Inflammatory macrophage (primary cell): ENCODE measurements around the gene C1orf226.

ENCODE experiments used
- DNase-seq, 2 donors: peaks; one replicate each; pipeline ENCODE4 v3.0.0-alpha.2; 2020 to 2022
- total RNA-seq, 18 experiments: gene quantifications; one replicate each; lab custom pipeline; 2026; ENCODE audit warnings: mixed read lengths in 6 of 18, inconsistent platforms in 2 of 18; lab: John Stamatoyannopoulos, UW

C1orf226 gene, protein sequence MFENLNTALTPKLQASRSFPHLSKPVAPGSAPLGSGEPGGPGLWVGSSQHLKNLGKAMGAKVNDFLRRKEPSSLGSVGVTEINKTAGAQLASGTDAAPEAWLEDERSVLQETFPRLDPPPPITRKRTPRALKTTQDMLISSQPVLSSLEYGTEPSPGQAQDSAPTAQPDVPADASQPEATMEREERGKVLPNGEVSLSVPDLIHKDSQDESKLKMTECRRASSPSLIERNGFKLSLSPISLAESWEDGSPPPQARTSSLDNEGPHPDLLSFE
- total RNA-seq, result 0.07 to 5.2 (median 1.2) reads per million in 18 experiments

DNA sequence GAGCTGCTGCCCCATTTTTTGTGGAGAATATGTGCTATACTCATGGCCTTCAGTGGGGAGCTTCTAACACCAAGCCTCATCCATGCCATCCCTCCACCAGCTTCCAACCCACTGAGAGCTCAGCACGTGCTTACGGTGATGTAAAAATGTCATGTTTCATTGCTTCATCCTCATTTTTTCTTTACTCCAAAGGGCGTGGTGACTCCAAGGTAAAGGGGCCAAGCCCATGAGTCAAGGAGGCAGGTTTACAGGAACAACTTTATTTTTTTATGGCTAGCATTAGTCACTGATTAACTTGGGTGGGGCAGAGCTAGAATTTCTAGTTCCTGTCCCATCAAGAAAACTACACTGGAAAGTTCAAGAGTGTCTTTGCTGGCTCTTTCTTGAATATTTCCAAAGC lies at the start of gene C1orf226:
Gene C1orf226 (plus strand): TSS at position 346 of the 400 bp plus-strand sequence. CDS start 174 bp downstream, outside the sequence.
- DNase-seq, result no peak

DNA sequence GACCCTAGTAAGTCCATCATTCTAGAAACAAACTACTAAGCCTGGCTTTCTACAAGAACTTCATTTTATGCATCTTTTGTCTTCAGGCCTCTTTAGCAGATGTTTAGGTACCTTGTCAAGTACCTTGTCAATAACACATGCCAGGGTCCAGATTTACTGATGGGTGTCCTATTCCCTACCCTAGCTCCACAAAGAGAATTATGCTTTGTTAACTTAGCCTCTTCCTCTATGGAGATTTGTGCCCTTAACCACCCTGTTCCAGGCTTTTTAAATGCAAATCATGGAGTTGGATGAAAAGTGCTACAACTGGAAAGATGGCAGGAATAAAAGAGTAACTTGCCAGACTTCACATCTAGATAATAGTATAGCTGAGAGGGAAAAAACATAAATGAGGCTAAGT lies 47.5 kb upstream of the C1orf226 start:
- DNase-seq, result no peak

DNA sequence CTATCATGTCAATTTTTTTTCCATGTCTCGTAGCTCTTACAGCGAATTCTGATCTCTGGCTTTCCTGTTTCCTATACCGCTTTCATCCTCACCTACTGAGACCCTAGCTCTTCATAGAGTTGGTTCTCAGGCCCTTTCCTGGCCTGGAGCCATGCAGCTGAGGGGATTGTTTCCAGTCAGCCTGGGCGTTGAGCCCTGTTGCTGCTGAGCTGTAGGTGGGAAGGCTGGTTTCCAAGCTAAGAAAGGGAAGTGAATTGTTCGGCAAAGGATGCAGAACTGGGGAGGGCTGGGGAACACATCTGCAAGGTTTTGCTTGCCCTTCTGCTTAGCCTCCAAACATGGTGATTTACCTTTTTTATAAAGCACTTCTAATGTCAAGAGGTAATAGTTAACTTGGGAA lies 46.4 kb upstream of the C1orf226 start:
- peak; percentile 51 to 58 for DNase-seq

DNA sequence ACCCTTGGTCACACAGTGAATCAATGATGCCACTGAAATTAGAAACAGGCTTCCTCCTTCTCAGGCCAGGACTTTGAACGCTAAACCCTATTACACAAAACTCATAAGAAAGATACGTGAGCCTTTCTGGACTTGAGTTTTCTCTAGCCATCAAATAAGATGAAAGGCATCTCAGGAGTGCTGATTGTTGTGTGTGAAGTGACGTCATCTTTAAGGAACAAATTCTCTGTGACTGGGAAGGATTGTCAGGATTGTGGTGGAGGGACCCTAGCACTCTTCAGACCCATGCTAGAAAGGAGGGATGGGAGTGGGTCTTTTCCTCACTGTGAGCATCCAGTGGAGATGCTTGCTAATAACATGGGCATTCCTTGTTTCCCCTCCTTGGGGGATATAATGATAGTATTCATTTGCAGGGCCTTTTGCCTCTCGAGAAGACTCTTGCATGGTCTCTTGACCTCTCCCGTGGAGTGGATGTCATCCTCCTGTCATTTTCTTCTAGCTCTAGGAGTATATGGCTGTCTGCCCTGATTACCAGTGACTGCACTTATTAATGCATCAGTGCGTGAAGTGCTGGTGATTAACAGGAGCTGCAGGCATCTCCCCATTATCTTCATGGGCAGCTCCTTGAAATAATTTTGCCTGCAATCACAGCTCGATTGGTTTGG lies 44.8 kb upstream of the C1orf226 start:
- DNase-seq, result peak in 1 of 2 donors; percentile 16

DNA sequence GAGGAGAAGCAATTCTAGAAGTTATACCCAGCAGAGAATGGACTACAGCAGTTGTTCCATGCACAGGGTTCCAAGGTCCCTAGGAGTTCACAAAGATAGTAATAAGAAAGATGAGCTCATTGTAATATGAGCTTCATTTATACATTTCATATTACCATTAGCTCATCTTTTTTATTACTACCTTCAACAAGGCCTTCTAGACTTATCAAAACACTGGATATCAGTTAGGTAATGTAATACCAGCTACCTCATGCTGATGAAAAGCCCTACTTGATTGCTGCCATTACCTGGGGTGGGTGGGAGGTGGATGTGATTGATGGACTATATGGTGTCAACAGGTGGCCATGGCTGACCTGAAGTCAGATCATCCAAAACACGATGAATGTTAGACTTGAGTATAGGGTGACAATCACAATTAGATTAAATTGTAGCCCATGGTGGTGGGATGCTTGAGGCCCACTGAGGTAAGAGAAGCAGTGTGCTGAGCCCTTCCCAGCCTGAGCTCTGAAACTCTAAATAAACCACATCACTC lies 39.0 kb upstream of the C1orf226 start:
- no peak for DNase-seq

DNA sequence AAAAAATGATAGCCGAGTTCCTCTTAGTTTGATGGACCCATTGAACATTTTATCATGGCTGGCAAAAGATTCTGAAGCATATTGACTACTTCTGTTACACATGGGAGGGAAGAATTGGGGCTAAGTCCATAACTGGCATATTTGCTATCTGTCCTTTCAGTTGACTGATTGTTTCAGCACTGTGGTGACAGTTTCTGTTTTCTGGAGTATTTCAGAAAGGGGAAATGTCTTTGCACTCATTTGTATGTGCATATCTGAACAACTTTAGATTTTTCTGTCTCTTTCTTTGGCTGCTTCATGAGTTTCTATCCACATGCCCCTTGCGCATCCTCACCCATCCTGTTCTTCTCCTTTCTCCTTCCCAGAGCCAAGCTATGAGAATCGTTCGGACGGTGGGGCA lies 38.1 kb upstream of the C1orf226 start:
- DNase-seq, result peak in 1 of 2 donors; percentile 4

DNA sequence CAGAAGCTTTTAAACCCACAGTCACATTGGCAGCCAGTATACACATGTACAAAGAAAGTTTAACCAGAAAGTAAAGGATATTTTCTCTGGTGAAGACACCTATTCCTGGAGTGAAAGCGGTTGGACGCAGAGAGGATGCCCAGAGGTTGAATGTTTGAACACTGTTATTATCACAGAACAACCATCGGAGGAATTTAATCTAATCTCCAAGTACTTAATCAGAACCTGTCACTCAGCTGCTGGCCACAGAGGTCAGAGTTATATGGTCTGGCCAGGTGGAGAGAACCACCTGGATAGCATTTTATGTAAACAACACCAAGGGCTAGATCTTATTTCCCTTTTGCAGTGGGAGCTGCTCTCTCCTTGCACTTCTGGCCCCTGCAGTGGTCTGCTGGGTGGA lies 34.2 kb upstream of the C1orf226 start:
- no peak for DNase-seq

DNA sequence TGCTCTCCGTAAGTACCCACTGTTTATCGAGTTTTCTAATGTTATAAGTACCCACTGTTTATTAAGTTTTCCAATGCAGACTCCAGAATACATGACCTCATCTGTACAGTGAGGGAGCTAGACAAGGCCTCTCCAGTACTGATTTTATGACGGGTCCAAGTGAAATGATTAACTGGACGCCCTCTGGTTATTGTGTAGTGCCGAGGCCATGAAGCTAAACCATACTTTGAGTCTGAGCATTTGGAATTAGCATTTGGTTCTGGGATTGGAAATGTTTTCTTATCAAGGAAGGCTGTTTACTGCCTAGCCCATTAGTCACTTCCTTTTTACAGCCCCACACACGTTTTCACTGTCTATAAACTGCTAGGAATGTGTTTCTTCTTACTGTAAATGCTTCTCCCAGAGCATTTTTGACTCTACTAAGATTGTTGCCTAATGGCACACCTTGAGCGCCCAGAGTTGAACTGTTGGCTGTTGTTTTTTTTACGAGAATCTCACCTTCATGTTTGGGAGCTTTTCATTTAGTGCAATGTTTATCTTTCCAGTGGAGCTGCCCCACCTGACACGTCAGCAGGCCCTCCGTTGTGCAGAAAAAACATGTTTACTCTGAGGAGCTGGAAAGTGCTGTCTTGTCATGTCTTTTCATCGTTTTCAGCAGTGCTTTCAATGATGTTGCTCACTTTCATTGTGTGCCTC lies 31.7 kb upstream of the C1orf226 start:
- DNase-seq, result no peak

DNA sequence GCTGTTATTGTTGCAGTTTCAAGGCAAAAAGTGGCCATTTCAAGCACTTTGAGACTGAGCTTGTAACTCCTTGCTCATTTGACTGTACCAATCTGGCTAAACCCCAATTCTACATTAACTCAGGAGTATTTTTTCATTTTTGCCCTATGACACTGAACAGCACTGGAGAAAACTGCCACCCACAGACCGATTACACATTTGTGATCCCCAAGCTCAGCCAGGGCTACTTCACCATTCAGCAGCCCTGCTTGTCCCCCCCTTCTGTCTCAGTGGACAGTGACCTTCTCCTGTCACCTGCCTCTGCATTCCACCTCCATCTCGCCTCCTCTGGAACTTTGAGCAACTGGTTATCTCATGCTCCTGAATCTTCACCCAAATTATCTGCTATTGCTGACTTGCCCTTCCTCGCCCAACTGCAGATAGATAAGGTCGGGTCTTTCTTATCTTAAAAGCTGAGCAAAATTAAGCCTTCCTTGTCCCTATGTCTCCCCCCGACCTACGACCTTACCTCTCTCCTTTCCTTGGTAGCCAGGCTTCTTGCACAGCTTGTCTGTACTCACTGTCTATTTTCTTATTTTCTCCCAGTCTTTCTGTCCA lies 30.2 kb upstream of the C1orf226 start:
- peak; percentile 34 to 58 for DNase-seq

DNA sequence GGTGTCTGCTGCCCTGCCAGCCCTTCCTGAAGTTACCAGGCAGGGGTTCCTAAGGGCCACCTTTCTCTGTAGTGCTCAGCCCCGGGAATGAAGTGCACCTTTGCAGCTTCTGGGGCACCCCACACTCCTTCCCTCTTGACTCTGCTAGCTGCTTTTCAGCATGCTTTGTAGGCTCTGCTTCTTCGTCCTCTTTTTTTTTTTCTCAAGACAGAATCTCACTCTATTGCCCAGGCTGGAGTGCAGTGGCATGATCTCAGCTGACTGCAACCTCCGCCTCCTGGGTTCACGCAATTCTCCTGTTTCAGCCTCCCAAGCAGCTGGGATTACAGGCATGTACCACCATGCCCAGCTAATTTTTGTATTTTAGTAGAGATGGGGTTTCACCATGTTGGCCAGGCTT lies 29.7 kb upstream of the C1orf226 start:
- DNase-seq, result peak; percentile 58 to 66

DNA sequence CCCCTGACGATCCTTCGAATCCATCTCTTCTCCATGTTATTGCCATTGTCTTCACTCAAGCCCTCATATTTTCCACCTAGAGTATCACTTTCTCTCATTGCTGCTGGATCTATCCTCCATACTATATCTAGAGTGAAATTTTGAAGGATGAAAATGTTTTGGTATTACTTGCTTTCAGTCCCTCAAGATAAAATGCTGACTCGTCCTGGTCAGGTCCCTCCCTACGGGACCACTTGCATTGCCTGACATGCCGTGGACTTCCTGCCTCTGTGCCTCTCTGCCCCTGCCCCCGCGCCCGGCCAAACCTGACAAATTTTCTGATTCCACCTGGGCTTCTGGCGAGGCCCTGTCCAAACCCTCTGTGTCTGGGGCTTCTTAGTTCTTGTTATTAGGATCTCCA lies 28.4 kb upstream of the C1orf226 start:
- DNase-seq, result no peak

DNA sequence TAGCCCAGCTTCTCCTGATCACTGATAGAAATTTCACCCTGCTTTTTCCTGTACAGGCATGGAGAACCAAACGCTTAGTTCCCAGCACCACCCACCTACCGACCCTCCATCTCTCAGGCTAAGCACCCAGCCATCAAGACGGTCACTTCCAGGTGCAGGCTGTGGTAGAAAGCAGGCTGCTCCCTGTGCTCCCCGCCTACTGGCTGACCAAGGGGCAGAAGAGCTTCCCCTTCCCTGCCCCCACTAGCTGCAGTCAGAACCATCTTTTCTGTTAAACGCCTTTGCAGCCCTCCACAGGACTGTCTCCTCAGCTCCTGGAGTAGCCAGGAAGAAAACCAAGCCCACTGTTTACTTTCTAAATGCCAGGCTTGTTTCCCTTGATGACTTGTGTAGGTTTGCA lies 27.8 kb upstream of the C1orf226 start:
- DNase-seq, result peak; percentile 13 to 24

DNA sequence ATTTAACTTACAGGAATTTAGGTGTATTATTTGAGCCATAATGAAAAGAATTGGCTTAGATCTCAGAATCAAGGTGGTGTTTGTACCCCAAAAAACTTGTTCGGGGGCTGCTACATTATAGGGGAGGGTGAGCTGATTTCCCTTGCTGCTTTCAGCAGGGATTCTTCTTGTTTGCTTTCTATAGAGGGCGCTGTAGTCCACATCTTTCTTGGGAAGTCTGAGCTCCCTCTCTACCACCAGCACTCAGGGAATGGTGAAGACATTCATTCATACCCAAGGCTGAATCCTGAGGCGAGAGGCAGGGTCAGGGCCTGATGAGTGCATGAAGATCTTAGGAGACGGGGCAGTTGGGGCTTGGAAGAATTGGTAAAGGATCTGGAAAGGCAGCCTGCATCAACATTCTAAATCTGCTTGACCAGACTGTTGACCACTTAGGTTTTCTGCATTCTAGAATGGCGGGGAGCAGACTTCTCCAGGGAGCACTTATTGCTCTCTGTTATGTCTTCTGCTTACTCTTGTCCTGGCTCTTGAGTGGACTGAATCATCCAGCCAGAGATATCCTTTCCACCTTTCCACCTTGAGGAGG lies 23.8 kb upstream of the C1orf226 start:
- peak; percentile 24 to 27 for DNase-seq

DNA sequence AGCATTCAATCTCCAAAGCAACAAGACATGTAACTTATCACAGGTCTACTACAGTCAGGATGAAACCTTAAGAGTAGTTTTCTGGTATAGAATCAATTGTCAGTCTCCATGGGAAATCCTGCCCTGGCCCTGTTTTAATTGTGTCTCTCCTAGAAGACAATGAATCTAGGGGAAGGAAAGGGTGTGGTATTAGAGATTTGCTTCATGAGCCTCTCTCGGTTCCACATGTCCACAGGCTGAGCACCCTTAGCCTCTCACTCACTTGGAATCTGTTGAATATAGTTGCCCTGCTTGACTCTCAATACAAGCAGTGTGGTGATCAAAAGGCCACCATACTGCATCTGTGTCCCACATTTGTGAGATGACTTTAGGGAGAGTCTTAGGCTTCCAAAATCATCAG lies 22.6 kb upstream of the C1orf226 start:
- no peak for DNase-seq

DNA sequence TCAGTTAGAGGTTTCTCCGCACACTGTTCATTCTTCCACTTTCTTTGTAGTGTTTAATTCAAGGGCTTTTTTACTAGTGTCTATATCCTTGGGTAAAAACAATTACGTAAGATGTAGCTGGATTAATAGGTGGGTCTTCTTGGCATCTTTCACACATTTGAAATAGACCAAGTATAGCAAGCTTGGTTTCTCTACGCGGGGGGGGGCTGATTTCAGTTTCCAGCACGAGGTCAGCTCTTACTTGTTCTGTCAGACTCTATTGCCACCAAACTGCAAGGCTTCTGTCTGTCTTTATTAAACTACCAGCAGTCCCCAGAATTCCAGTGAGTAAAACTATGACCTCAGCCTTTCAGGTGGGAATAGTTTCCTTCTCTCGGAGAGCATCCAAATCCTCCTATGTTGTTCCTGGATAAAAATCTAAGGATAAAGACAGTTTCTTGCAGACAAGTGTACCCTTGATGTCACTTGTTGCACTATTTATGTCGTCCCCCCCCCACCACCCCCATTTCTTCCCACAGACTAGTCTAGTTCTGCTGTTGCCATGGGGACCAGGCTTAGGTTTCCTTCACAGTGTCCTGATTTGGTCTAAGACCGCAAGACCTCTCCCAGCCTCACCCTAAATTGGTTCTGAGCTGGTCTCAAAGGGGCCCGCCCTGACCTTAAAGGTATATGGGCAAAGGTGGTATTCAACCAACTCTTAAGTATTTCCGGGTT lies 21.8 kb upstream of the C1orf226 start:
- DNase-seq, result no peak

DNA sequence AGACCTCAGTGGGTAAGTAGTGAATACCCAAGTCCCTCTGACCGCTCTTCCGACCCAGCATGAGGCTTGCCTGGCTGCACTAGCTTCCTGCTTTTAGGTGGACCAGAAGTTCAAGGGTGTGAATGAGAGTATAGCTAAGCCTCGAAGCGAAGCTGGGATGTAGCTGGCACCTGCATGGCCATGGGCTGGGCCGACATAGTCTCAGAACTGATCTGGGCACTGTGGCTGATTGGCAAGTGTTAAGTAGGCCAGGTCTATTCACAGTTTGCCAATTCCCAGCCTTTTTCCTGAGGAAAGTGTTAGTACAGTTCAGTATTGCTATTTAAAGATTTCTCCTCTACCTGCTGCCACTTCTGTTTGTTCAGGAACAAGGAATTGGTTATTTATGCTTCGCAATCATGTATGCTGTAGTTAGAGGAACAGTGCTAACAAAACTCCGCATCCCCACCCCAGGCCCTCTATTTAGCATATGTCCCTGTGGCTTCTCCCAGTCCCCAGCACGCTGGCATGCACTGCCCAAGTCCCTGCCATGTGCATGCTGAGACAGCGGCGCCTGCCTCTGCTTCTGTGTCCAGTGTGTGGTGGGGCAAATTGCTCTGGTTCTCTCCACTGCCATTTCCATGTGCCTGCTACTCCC lies 21.2 kb upstream of the C1orf226 start:
- DNase-seq, result no peak

DNA sequence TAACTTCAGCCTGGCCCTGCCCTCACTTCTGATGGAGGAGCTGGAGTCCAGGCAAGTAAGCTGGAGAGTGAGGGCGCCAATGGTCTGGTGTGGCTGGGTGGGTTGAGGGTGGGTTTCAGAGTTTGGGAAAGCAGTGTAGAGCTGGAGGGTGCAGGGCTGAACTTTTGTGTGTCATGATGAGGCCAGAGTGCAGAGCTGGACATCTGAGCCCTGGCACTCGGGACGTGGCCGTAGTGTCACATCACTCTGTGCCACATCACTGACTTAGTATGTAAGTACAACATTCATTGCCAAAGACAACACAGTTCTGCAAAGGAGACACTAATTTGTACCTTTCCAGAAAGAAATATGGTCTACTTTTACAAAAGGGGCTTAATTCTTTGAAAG lies 20.7 kb upstream of the C1orf226 start:
- no peak for DNase-seq

DNA sequence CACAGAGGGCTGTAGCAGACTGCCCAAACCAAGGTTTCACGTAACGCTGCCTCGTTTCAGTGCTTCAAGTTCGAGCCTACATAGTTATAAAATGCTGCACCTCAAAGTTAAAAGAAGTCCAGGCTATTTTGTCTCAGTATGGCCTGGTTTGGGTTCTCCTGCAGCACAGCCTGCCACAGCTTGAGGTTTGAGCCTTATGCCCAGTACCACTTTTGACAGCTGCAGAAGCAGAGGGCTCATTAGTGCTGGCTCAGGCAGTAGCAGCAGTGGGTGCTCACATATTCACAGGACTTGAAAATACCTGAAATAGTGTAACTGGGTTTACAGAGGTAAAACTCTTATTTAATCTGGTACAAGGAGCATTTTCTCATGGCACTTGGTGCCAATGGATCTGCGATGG lies 20.2 kb upstream of the C1orf226 start:
- no peak for DNase-seq

DNA sequence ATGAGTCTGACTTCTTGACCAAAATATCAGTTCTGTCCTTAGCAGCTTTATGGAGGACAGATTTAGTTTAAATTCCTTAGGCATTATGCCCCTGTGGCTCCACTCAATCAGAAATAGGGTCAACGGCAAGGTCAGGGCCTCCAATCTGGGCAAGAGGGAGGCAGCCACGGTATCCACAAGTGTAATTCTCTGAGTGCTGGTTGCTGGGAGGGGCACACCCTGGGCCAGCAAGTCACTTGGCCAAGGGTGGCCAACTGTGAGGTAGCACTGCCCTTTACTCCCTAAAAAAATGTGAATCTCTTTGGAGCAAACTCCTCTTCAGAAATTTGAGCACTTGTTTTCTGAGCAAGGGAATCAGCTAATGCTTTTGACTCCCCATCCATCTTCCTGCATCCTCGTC lies 17.7 kb upstream of the C1orf226 start:
- DNase-seq, result no peak

DNA sequence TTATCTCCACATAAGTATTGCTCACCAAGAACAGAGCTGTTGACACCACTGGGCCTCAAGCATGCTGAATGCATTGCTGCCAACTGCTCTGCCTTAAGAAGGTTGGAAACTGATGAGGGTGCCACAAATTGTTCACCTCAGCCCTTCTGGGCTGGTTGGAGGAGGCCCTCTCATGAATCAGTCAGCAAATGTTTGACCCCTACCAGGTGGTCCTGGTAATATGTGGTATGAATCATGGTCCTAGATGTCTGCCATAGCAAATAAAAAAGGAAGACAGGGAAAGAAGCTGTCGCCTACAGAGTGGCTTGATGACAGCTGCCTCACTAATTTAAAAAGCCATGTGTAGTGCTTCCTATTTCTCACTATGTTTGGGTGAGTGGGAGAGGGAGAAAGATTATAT lies 17.0 kb upstream of the C1orf226 start:
- peak in 1 of 2 donors; percentile 43 for DNase-seq

DNA sequence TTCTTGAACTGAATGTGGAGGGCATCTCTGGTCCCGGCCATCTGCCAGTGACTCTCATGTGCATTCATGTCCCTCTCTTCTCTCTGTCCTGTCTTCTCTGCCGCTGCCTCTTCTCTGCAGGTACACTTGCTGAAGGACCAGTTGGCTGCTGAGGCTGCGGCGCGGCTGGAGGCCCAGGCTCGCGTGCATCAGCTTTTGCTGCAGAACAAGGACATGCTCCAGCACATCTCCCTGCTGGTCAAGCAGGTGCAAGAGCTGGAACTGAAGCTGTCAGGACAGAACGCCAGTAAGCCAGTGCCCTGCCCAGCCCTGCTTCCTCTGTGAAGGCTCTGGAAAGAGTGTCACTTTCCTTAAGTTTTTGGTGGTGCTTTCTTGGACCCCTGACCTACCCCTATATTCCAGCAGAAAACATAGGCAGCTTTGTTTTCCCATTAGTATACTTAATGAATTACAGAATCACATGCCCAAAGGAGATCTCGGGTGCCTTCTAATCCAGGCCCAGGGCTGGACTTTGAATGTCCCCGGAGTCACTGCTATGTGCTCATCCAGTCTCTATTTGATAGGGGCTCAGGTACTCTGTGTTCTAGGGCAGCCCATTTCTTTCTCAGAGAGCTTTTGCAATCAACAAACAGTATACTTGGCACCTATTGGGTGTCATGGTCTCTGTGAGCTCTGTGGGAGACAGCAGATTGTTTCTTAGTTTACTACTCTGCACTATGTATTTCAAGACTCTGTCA lies 16.1 kb upstream of the C1orf226 start:
- DNase-seq, result no peak
